H4 (cell line): ENCODE data around the gene ZNF408. TPM values are rescaled to one million over a fixed set of nuclear protein-coding genes. Genes with fewer than 3 reads are reported as not detected.

Source experiments
- DNase-seq: peaks from one replicate; pipeline ENCODE4 v3.0.0-alpha.2; 2015; ENCODE audit warnings: low spot score
- total RNA-seq: library from RNA; depleted of rRNA; stranded (reverse); fragments of >200 nt; shearing (Covaris generic); gene quantifications from 2 replicates; pipeline ENCODE4 v1.2.3, GENCODE V29; 2014; rRNA removed

The ZNF408 gene
- total RNA-seq, 1 experiment from 2014 or later = 4.8 TPM

DNA sequence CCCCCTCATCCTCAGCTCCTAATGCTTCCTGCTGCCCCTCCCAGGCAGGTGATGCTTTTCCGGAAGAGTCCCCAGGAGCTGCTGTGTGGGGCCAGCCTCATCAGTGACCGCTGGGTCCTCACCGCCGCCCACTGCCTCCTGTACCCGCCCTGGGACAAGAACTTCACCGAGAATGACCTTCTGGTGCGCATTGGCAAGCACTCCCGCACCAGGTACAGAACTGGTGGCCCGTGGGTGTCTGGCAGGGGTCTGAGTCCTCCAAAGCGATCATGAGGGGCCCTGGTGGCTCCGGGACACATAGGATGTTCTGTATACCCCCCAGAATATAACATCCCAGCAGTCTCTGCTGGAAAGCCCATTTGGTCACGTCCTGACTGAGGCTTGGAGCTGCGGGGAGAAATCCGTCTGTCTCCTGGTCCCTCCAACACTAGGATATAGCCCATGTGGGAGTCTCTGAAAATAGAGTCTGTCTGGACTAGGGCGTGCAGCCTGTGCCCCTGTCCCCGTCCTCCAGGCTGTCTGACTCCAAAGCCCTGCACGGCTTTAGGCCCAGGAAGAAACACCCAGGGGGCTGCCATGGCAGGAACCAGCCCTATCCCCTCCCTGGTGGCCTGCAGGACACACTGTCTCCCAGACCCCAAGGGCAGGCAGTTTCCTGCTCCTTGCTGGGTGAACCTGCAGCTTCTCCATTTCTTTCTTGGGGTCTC is 27.3 kb downstream of the ZNF408 start:
- DNase-seq = no peak

DNA sequence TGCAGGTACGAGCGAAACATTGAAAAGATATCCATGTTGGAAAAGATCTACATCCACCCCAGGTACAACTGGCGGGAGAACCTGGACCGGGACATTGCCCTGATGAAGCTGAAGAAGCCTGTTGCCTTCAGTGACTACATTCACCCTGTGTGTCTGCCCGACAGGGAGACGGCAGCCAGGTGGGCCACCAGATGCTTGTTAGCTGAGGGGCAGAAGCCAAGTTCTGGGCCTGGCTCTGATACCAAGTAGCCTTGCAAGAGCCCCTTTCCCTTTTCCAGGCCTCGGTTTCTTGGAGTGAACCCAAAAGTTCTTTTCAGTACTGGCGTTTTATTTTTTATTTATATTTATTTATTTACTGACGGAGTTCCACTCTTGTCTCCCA is 27.8 kb downstream of the ZNF408 start:
- DNase-seq = no peak

DNA sequence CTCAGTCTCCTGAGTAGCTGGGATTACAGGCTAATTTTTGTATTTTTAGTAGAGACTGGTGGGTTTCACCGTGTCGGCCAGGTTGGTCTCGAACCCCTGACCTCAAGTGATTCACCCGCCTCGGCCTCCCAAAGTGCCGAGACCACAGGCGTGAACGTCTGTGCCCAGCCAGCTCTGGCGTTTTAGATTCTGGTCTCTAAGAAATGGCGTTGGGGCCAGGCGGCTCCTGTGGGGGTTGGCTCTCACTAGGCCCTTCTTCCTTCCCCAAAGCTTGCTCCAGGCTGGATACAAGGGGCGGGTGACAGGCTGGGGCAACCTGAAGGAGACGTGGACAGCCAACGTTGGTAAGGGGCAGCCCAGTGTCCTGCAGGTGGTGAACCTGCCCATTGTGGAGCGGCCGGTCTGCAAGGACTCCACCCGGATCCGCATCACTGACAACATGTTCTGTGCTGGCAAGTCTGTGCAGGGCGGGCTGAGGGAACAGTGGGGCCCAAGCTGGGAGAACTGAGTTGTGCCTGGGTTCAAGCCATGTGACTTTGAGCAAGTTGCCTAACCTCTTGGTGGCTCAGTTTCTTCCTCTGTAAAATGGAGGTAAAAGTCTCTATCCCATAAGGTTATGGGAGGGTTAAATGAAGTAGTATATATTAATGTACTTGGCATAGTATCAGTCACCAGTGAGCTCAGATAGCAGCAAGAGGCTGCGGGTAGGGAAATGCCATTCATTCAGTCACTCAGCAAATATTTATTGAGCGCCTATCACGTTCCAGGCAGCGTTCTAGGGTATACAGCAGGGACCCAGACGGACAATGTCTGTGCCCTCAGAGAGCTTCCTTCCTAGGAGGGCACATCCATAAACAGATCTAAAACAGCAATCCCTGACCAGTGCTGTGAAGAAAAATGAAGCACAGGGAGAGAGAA is 28.5 kb downstream of the ZNF408 start:
- DNase-seq = no peak

DNA sequence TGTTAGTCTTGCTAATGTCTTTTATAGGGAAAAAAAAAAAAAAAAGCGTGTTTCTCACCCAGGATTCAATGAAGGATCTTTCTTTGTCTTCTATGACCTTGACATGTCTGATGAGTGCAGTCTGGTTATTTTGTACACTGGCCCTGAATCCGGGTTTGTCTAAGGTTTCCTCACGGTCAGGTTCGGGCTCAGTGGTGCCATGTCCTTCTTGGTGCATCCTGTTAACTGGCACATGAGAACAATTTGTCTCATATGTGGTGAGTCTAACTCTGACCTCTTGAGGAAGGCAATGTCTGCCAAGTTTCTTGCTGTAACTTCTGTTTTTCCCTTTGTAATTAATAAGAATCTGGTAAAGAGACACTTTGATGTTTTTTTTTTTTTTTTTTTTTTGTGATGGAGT is 30.7 kb downstream of the ZNF408 start:
- no peak for DNase-seq

DNA sequence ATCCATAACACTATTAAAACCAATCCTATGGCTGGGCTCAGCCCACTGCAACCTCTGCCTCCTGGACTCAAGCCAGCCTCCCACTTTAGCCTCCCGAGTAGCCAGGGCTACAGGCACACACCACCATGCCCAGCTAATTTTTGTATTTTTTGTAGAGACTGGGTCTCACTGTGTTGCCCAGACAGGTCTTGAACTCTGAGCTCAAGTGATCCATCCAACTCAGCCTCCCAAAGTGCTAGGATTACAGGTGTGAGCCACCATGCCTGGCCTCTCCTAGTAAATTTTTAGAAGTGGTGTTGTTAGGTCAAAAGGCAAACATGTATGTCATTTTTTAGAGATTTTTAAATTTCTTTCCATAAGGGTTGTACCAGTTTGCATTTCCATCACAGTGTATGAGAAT is 32.4 kb downstream of the ZNF408 start:
- no peak for DNase-seq

DNA sequence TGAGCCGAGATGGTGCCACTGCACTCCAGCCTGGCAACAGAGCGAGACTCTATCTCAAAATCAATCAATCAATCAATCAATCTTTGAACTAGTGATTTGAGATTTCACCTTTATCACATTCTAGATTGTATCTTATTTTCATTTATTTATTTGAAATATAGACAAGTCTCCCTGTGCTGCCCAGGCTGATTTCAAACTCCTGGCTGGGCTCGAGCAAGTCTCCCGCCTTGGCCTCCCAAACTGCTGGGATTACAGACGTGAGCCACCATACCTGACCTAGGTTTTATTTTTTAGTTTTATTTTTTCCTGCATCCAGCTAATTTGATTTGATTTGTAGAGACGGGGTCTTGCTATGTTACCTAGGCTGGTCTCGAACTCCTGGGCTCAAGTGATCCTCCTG is 35.3 kb downstream of the ZNF408 start:
- no peak for DNase-seq

DNA sequence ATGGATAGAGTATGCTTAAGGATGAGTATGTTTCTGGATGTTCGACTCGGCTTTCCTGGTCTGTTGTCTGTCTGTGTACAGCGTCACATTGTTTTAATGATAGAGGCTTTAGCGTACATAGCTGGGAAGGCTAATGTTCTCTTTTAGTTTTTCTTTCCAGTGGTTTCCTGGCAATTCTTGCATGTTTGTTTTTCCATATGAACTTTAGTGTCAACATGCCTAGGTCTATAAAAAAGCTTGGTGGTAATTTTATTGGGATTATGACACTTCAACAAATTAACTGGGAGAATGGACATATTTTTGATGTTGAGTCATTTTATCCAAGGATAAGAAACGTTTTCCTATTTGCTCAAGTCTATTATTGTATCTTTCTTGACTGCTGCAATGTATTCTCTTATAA is 35.8 kb downstream of the ZNF408 start:
- no peak for DNase-seq

DNA sequence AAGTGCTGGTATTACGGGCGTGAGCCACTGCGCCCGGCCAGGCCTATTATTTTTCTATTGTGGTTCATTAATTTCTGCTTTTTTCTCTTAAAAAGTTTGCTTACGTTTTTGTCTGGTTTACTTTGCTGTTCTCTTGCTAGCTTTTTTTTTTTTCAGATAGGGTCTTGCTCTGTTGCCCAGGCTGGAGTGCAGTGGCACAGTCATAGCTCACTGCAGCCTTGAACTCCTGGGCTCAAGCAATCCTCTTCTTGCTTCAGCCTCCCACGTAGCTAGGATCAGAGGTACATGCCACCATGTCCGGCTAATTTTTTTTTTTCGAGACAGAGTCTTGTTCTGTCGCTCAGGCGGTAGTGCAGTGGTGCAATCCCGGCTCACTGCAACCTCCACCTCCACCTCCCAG is 36.9 kb downstream of the ZNF408 start:
- no peak for DNase-seq

DNA sequence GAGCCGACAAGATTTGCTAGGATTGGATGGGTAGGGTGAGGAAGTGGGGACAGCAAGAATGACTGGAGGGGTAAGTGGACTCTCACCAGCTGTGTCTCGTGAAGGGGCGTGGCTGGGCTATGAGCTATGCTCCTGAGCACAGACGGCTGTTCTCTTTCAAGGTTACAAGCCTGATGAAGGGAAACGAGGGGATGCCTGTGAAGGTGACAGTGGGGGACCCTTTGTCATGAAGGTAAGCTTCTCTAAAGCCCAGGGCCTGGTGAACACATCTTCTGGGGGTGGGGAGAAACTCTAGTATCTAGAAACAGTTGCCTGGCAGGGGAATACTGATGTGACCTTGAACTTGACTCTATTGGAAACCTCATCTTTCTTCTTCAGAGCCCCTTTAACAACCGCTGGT is 38.1 kb downstream of the ZNF408 start:
- no peak for DNase-seq

DNA sequence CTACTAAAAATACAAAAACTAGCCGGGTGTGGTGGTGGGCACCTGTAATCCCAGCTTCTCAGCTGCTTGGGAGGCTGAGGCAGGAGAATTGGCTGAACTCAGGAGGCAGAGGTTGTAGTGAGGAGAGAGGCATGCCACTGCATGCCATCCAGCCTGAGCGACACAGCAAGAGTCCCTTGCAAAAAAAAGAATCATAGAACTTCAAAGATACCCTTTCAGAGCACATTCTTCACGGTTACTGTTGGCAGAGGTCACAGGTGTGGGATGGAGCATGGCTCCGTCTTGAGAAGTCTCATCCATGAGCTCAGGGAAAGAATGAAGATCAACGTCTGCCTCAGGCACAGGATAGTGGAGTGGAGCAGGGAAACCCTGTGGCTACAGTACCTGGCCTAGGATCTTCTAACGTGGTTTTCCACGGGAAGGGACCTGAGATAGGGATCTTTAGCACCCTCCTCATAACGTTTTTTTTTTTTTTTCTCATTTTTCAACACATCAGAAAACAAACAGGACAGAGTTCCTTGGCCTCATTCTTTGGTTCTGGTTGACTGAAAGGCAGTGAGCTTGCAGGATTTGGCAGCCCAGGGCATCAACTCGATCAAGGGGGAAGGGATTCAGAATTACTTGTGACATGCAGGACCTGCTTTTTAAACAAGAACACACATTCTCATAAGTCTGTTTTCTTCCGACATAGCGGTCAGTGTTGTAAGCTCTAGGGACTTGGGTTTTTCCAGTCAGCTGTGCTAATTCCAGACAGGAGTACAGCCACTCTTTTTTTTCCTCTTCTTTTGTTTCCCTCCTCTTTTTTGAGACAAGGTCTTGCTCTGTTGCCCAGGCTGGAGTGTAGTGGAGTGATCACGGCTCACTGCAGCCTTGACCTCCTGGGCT is 41.0 kb downstream of the ZNF408 start:
- no peak for DNase-seq

DNA sequence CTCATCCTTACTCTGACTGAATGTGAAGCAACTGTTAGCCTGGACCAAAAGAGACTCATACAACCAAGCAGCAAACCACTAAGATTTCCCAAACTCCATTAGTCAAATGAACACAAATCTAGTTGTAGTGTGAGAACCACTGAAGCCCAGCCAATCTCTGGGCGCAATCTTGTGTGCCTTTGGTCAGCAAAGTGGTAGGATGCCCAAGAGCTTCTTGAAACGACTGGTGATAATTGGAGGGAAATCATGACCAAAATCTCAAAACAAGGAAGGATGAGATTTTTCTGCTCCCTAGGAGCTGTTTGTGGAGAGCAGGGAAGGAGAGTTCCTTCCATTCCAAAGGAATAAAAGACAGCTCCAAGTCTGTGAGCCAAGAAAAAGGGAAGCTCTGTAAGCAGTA is 42.2 kb downstream of the ZNF408 start:
- DNase-seq = no peak

DNA sequence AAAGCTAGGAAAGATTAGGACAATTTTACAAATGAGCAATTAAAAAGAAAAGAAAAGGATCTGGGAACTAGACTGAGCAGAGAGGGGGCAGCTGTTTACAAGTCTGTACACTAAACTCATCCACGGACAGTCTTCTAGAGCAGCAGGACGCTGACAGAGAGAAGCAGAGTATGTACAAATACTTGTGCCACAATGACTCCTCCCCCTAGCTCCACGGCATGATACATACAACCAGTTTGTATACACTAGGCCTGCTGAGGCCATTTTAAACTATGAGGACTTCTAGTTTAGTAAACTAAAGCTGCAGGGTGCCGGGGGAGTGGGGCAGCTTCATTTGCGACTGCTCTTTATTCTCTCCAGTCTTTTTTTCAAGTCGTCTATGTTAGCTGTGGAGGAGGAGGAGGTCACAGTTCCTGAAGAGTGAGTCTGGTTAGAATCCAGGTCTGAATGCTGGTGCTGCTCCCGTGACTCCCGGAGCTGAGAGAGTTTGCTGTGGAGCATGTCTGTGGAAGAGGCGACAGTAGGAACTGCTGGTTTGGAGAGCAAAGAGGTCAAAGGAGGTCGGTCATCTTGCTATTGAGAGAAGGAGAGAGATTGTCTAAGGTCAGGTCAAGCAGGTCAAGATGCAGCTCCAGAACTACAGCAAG is 43.0 kb downstream of the ZNF408 start:
- no peak for DNase-seq

DNA sequence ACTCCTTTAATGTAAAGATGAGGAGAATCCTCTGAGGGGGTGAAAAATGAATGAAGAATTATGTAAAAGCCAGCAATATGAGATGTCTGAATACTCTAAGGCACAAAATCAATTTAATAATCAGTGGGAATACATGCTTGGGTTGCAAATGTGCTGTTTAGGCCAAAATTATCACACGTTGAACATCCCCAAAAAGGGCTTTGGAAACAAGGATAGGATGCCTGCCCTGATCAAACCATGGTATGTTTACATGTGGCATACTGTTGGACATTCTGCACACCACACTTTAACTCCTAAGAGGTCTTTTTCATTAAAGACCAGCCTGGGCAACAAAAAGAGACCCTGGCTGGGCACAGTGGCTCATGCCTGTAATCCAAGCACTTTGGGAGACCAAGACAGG is 44.5 kb downstream of the ZNF408 start:
- DNase-seq = no peak

DNA sequence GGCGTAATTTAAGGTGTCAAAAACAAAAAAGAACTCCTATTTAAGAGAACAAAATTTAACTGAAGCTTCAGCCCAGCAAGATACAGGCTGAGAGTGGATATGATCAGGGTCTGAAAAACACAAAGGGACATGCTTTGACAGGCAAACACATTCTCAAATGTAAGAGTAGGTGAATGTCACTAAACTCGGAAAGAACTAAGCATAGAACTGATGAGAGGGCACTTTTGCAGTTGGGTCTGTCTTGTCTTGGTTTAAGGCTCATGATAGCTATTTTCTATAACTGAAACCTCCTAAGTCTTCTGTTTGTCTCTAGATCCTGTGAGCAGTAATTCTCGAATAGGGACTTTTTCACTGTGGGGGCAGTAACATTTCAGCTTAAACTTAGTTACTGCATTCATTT is 45.2 kb downstream of the ZNF408 start:
- DNase-seq = no peak

DNA sequence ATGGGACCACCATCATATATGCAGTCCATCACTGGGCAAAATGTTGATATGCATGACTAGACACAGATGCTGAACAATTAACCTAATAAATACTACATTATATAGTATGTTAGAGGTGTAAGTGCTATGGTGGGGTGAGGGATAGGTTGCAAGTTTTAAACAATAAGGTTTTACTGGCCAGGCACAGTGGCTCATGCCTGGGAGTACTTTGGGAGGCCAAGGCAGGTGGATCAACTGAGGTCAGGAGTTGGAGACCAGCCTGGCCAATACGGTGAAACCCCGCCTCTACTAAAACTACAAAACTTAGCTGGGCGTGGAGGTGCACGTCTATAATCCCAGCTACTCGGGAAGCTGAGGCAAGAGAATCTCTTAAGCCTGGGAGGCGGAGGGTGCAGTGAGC is 46.3 kb downstream of the ZNF408 start:
- no peak for DNase-seq

Other genes with a start within 250 kb of the ZNF408 start
- gene AMBRA1, start 107.0 kb upstream of the ZNF408 start, total RNA-seq = 12.4 and 28.5 TPM in 2 replicates
- 2.5 and 5.8 TPM in 2 replicates for gene HARBI1, start 83.8 kb upstream of the ZNF408 start, total RNA-seq
- 72.3 and 88.3 TPM in 2 replicates for gene ATG13, start 83.5 kb upstream of the ZNF408 start, total RNA-seq
- 9.5 and 16.2 TPM in 2 replicates for gene ARHGAP1, start 412 bp upstream of the ZNF408 start, total RNA-seq
- 0.23 TPM in 1 of 2 replicates, not detected in the other for gene F2, start 18.2 kb downstream of the ZNF408 start, total RNA-seq
- gene CKAP5, start 145.2 kb downstream of the ZNF408 start, total RNA-seq = 54.6 and 71.4 TPM in 2 replicates
- gene LRP4, start 217.5 kb downstream of the ZNF408 start, total RNA-seq = 1.0 and 1.4 TPM in 2 replicates
- gene CSTPP1, start 235.7 kb downstream of the ZNF408 start, total RNA-seq = 19.7 and 22.8 TPM in 2 replicates